ENCODE measurements around the gene CDH15.
A peak's percentile ranks its signal among the peaks of the same experiment; 100 is the strongest.

The CDH15 gene

GRCh38 chr16:89190150-89190958 is 18.8 kb downstream of the CDH15 start:
- DNase-seq, result peak; percentile 41

- peak; percentile 48 for DNase-seq
These were observed 19.7 kb downstream of the CDH15 start for GRCh38 chr16:89191033-89191900.

DNA sequence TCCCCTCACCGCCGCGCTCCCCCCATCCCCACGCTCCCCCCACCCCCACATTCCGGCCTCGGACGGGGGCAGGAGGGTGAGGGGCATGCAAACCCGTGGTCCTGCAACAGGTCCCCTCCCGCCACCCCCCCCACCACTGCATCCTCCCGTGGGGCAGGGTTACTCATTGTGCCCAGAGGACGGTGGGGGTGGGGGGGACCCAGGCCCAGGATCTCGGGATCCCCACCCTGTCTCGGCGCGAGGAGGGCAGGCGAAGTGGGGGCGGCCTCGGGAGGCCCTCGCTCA is 20.3 kb downstream of the CDH15 start:
- DNase-seq, result peak; percentile 36

DNA sequence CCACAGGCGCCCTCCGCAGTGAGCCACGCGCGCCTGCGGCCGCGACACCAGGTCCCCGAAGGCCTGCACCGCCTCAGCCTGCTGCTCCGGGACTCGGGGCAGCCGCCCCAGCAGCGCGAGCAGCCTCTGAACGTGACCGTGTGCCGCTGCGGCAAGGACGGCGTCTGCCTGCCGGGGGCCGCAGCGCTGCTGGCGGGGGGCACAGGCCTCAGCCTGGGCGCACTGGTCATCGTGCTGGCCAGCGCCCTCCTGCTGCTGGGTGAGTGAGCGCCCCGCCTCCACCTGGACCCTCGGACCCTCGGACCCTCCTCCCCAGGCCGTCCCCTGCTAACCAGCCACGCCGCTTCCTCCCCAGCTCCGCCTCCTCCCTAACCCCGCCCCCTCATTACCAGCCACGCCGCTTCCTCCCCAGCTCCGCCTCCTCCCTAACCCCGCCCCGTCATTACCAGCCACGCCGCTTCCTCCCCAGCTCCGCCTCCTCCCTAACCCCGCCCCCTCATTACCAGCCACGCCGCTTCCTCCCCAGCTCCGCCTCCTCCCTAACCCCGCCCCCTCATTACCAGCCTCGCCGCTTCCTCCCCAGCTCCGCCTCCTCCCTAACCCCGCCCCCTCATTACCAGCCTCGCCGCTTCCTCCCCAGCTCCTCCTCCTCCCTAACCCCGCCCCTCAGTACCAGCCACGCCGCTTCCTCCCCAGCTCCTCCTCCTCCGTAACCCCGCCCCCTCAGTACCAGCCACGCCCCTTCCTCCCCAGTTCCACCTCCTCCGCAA is 20.8 kb downstream of the CDH15 start:
- peak; percentile 86 for DNase-seq

DNA sequence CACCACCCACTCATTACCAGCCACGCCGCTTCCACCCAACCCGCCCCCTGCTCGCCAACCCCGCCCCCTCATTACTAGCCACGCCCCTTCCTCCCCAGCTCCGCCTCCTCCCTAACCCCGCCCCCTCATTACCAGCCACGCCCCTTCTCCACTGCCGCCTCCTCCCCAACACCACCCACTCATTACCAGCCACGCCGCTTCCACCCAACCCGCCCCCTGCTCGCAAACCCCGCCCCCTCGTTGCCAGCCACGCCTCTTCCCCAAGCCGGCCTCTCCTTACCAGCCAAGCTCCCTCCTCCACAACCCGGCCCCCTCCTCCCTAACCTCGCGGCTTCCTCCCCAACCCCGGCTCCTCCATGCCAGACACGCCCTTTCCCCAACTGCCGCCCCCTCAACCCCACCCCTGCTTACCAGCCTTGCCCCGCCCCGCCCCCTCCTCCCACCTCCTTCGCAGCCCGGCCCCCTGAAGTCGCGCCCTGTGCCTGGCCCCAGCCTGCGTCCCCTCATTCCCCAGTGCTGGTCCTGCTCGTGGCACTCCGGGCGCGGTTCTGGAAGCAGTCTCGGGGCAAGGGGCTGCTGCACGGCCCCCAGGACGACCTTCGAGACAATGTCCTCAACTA is 21.5 kb downstream of the CDH15 start:
- no peak for DNase-seq

- peak; percentile 48 for DNase-seq
These were observed 22.2 kb downstream of the CDH15 start for GRCh38 chr16:89193576-89194293.

- no peak for DNase-seq
These were observed 23.1 kb downstream of the CDH15 start for GRCh38 chr16:89194340-89195311.

GRCh38 chr16:89195521-89196171 is 24.1 kb downstream of the CDH15 start:
- peak; percentile 43 for DNase-seq

DNA sequence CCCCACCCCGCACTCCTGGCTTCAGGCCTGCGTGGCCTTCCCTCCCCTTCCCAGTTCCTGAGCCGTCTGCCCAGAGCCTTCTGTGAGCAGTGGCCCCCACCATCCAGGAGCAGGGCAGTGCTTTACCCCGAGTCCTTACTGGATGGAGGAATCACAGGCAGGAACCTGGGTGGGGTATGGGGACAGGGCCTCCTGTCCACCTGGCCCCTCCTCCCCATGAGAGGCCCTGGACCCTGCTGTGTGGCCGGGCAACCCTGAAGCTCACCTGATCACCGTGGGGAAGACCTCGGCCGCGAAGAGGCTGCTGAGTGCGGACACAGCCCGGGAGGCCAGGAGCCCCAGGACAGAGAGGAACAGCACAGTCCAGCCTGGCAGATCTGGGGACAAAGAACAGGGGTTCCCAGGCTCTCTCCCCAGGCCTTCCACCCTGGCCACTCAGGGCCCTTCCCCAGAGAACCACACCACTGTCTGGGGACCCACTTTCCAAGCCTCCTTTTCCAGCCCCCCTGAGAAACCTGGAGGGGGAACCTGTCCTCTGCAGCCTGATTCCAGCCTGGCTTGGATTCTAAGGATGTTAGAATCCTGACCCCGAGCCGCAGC is 25.6 kb downstream of the CDH15 start:
- DNase-seq, result no peak

DNA sequence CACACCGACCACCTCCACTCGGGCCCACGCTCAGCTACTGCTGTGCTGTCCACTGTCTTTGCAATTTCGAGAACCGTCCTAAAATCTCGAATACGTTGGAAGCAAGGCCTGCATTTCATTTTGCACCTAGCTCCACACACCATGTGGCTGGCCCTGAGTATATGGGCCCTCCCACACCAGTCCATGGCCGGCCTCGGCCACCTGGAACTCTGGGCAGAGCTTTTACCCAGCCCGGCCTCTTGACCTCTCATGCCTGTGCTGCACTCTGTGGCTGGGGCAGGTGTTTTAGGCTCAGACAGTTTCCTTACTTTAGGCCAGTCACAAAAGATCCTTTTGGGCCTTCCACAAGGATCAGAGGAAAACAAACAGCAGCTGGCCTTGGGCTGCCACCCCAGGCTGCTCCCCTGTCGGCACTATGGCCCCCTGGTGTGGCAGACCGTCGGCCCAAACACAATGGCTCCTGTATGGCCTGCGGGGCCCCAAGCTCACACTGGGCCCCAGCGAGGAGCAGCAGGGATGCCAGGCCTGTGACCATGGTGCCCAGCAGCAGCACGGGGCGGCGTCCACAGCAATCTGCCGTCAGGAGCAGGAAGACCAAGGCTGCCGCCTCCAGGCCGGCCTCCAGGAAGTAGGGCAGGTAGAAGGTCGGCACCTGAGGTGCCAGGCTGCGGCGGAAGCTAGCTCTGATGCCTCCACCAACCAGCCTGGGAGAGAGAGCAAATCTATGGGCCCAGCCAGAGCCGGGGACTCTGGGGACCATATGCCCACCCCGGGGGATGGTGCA is 26.3 kb downstream of the CDH15 start:
- no peak for DNase-seq

DNA sequence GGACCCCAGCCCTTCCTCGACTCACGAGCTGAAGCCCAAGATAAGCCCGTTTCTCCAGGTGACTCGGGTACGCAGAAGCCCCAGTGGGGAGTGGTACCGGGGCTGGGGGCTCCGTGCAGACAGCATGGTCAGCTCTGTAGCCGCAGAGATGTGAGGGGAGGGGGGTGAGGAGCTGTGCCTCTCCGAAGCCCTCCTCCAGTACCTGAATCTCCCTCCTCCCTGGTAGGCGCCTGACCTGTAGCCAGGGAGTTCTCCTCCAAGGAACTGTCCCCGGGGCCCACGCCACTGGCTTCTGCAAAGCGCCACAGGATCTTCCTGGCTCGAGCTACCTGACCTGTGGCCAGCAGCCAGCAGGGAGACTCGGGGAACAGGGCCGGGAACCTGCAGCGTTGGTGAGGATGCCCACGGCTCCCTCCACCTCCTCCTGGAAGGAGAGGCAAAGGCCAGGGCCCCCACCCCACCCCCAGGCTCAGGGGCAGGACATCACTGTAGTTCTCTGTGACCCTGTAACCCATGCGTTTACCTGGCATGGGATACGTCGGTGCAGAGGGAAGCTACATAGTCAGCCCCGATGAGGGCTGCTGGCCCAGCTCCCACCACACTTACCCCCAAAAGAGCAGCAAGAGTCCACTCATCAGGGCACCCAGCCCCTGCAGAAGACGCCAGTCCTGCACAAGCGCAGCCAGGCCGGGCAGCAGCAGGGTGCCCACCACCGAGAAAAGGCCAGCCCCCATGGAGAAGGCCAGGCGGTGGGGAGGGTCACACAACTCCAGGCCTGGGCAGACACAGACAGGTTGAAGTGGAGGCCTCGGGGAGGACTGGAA is 27.1 kb downstream of the CDH15 start:
- no peak for DNase-seq

DNA sequence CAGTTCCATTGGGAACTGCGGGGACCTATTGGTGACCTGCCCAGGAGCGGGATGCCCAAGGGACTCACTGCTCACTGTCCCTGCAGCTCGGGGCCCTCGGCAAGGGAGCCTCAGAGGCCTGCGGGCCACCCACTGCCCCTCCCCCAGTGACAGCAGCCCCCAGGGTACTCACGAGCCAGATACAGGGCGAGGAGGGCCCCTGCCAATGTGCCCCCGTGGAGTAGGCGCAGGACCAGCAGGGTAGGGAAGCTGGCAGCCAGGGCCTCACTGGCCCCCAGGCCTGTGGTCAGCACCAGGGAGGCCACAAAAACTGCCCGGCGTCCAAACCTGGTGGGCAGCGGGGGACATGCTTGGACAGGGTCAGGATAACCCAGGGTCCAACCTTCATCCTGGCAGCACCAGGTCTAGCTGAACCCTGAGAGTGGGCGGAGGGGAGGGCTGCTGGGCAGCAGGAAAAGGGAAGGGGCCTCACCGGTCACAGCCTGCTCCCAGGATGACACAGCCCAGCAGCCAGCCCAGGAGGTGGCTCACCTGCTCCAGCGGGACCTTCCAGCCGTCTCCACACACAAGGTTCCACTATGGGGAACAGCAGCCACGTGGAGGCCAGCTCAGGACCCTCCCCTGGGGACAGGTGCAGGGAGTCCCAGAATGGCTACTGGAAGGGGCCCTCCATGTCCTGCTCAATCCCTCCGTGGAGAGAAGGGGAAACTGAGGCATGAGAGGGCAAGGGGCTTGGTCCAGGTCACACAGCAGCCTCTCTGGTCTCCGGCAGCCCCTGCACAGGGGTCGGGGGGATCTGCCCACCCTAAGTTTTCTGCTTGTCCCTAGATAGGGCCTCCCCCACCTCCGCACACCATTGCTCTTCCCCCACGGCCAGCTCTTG is 27.9 kb downstream of the CDH15 start:
- DNase-seq, result no peak

GRCh38 chr16:89200124-89200849 is 28.7 kb downstream of the CDH15 start, which contains the start of gene SLC22A31:
Gene SLC22A31 (minus strand): TSS chr16:89200537. CDS start chr16:89200501, 36 bp downstream.
- no peak for DNase-seq

DNA sequence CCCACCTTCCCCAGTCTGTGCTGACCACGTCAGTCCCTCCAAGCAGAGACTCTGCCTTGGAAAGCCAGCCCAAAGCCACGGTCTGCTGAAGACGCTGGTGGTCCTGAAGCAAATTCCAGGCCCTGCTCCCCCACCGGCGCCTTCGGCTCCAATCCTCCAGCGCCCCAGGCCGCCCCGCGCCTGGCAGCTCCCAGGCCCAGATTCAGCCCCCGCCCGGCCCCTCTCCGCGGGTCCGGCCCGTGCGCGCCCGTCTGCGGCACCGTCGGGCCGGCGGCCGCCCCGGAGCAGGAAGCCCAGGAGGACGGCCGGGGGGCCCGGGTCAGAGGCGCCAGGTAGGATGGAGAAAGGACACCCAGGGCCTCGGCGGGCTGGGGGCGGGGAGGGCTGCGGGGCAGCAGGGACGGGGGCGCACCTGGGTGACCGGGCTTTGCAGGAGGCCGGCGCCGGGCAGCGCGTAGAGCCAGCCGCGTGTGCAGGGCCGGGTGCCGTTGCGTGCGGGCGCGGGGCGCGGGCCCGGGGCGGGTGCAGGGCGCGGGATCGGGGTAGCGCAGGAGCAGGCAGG is 29.4 kb downstream of the CDH15 start:
- no peak for DNase-seq

GRCh38 chr16:89201439-89202377 is 30.2 kb downstream of the CDH15 start:
- DNase-seq, result no peak
